ENCODE measurements around the gene SPSB4.
A peak's percentile ranks its signal among the peaks of the same experiment; 100 is the strongest.

SPSB4 gene

GRCh38 chr3:141170678-141171295 lies 119.6 kb downstream of the SPSB4 start:
- ChIA-PET POLR2A (no interaction called here), CTCF (no interaction called here)
- TF ChIP-seq ZNF175 (tag by site-specific recombination; IDR thresholded peaks at IDR 0.05), result no peak
- TF ChIP-seq ZFP37 (tag by site-specific recombination; IDR thresholded peaks at IDR 0.05), result no peak
- no peak for TF ChIP-seq ZNF223 (tag by site-specific recombination; IDR thresholded peaks at IDR 0.05)
- TF ChIP-seq ZNF19 (tag by site-specific recombination; IDR thresholded peaks at IDR 0.05; ENCODE audit: low read depth), result no peak
- TF ChIP-seq ZNF354C (tag by site-specific recombination; IDR thresholded peaks at IDR 0.05; ENCODE audit: borderline replicate concordance, low read depth), result no peak
- no peak for TF ChIP-seq ZNF501 (tag by site-specific recombination; IDR thresholded peaks at IDR 0.05)
- no peak for TF ChIP-seq TRIM28 (IDR thresholded peaks at IDR 0.05; ENCODE audit: borderline replicate concordance, low read length)
- TF ChIP-seq PRDM4 (tag by site-specific recombination; IDR thresholded peaks at IDR 0.05), result no peak
- TF ChIP-seq ZNF549 (tag by site-specific recombination; IDR thresholded peaks at IDR 0.05), result no peak
- TF ChIP-seq RBAK (tag by site-specific recombination; IDR thresholded peaks at IDR 0.05), result no peak
- no peak for TF ChIP-seq ZNF670 (tag by site-specific recombination; IDR thresholded peaks at IDR 0.05; ENCODE audit: low read depth)
- TF ChIP-seq ZNF747 (tag by site-specific recombination; IDR thresholded peaks at IDR 0.05), result no peak
- TF ChIP-seq ZNF16 (tag by site-specific recombination; IDR thresholded peaks at IDR 0.05; ENCODE audit: low read depth), result no peak
- TF ChIP-seq KLF17 (tag by site-specific recombination; IDR thresholded peaks at IDR 0.05), result no peak
- no peak for TF ChIP-seq ZNF529 (tag by site-specific recombination; IDR thresholded peaks at IDR 0.05; ENCODE audit: insufficient replicate concordance)
- no peak for TF ChIP-seq ZNF112 (tag by site-specific recombination; IDR thresholded peaks at IDR 0.05)
- no peak for TF ChIP-seq TSHZ1 (tag by site-specific recombination; IDR thresholded peaks at IDR 0.05; ENCODE audit: borderline replicate concordance)
- no peak for TF ChIP-seq GLIS1 (tag by site-specific recombination; IDR thresholded peaks at IDR 0.05)
- TF ChIP-seq ZNF266 (tag by site-specific recombination; IDR thresholded peaks at IDR 0.05; ENCODE audit: low read depth), result no peak

GRCh38 chr3:141174674-141175073 lies 123.5 kb downstream of the SPSB4 start:
- H3K4me1 ChIP-seq (ENCODE audit: control insufficient read depth, insufficient read depth, low read length), result no peaks in the 10 kb centered on the region
- CTCF ChIA-PET, result no interaction called here
- no peaks in the 10 kb centered on the region for H3K9me3 ChIP-seq (ENCODE audit: control insufficient read depth, insufficient read depth, low read depth, low read length)
- no peak for TF ChIP-seq ZNF138 (tag by site-specific recombination; IDR thresholded peaks at IDR 0.05; ENCODE audit: borderline replicate concordance)
- TF ChIP-seq ZNF184 (tag by site-specific recombination; IDR thresholded peaks at IDR 0.05), result no peak
- TF ChIP-seq ZNF341 (tag by site-specific recombination; IDR thresholded peaks at IDR 0.05; ENCODE audit: low read depth), result no peak
- TF ChIP-seq ZIC2 (tag by site-specific recombination; IDR thresholded peaks at IDR 0.05), result peak; percentile 27; the same call in 1 of the 2 replicates
- TF ChIP-seq SP3 (tag by site-specific recombination; IDR thresholded peaks at IDR 0.05), result no peak
- TF ChIP-seq ZNF544 (tag by site-specific recombination; IDR thresholded peaks at IDR 0.05), result no peak
- no peak for TF ChIP-seq ZFP69B (tag by site-specific recombination; IDR thresholded peaks at IDR 0.05)
- TF ChIP-seq GLIS1 (tag by site-specific recombination; IDR thresholded peaks at IDR 0.05), result peak; percentile 96
- TF ChIP-seq KLF7 (tag by site-specific recombination; IDR thresholded peaks at IDR 0.05; ENCODE audit: borderline replicate concordance), result no peak
- H3K4me3 ChIP-seq (ENCODE audit: low read depth, low read length), result no peak overlapping the region
- POLR2A ChIA-PET, result no interaction called here
- H3K27ac ChIP-seq (ENCODE audit: extremely low read depth, low read depth, low read length), result no peak overlapping the region
- no peaks in the 10 kb centered on the region for H3K36me3 ChIP-seq (ENCODE audit: control insufficient read depth in 2 of 2, insufficient read depth in 1 of 2, low read length in 2 of 2)

More at GRCh38 chr3:141170678-141171295, 119.6 kb downstream of the SPSB4 start:
- Histone ChIP-seq H3K4me1 (ENCODE audit: control insufficient read depth, insufficient read depth, low read length) (no peaks in the 10 kb centered on the region), H3K4me3 (ENCODE audit: low read depth, low read length) (no peak overlapping the region), H3K27ac (ENCODE audit: extremely low read depth, low read depth, low read length) (no peak overlapping the region), H3K36me3 (ENCODE audit: control insufficient read depth in 2 of 2, insufficient read depth in 1 of 2, low read length in 2 of 2) (no peaks in the 10 kb centered on the region), H3K9me3 (ENCODE audit: control insufficient read depth, insufficient read depth, low read depth, low read length) (no peaks in the 10 kb centered on the region)
